ENCODE measurements around the gene SSH3. TPM values are rescaled to one million over a fixed set of nuclear protein-coding genes. Genes with fewer than 3 reads are reported as not detected.

SSH3 gene
- total and polyA plus RNA-seq, 4 donors: 4.8 to 10.4 (median 8.1) TPM

DNA sequence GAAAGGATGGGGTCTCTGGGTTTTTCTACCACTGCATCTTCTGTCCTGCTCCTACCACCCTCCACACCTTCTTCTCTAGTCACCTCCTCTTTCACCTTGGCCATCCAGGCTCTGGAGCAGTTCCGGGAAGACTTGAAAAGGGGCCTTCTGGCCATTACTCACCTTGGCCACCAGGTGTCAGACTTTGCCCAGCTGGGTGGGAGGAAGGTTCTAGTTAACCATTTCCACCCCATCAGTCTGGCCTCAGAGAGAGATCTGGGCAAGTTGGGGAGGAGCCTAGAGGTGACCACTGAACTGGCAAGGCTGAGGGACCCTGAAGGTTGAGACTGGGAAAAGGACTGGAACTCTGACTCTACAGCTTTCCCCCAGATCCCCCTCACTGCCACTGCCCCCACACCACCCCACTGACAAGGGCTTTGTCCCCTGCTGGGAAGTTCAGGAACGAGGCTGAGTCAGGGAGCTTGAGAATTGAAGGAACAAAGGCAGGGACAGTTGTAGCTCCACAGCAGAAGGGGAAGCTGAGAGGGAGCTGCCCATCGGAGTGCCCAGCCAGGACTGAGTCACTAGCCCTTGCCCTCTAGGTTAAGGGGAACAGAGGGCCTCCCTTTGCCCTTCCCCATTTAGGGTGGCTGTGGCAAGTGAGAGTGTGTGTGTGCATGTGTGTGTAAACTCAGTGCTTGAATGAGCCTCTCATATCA is 53.7 kb downstream of the SSH3 start:
- TF ChIP-seq EGR1 (IDR thresholded peaks at IDR 0.05; ENCODE audit: low read depth in 2 of 2): no peak
- TF ChIP-seq, protein P1, sequence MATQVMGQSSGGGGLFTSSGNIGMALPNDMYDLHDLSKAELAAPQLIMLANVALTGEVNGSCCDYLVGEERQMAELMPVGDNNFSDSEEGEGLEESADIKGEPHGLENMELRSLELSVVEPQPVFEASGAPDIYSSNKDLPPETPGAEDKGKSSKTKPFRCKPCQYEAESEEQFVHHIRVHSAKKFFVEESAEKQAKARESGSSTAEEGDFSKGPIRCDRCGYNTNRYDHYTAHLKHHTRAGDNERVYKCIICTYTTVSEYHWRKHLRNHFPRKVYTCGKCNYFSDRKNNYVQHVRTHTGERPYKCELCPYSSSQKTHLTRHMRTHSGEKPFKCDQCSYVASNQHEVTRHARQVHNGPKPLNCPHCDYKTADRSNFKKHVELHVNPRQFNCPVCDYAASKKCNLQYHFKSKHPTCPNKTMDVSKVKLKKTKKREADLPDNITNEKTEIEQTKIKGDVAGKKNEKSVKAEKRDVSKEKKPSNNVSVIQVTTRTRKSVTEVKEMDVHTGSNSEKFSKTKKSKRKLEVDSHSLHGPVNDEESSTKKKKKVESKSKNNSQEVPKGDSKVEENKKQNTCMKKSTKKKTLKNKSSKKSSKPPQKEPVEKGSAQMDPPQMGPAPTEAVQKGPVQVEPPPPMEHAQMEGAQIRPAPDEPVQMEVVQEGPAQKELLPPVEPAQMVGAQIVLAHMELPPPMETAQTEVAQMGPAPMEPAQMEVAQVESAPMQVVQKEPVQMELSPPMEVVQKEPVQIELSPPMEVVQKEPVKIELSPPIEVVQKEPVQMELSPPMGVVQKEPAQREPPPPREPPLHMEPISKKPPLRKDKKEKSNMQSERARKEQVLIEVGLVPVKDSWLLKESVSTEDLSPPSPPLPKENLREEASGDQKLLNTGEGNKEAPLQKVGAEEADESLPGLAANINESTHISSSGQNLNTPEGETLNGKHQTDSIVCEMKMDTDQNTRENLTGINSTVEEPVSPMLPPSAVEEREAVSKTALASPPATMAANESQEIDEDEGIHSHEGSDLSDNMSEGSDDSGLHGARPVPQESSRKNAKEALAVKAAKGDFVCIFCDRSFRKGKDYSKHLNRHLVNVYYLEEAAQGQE (IDR thresholded peaks at IDR 0.05): no peak
- TF ChIP-seq GABPA (IDR thresholded peaks at IDR 0.05 in 1 of 2, conservative IDR thresholded peaks at IDR 0.05 in 1 of 2): no peak
- peak; percentile 94 for TF ChIP-seq RAD21 (IDR thresholded peaks at IDR 0.05)
- TF ChIP-seq, protein P2, sequence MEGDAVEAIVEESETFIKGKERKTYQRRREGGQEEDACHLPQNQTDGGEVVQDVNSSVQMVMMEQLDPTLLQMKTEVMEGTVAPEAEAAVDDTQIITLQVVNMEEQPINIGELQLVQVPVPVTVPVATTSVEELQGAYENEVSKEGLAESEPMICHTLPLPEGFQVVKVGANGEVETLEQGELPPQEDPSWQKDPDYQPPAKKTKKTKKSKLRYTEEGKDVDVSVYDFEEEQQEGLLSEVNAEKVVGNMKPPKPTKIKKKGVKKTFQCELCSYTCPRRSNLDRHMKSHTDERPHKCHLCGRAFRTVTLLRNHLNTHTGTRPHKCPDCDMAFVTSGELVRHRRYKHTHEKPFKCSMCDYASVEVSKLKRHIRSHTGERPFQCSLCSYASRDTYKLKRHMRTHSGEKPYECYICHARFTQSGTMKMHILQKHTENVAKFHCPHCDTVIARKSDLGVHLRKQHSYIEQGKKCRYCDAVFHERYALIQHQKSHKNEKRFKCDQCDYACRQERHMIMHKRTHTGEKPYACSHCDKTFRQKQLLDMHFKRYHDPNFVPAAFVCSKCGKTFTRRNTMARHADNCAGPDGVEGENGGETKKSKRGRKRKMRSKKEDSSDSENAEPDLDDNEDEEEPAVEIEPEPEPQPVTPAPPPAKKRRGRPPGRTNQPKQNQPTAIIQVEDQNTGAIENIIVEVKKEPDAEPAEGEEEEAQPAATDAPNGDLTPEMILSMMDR (IDR thresholded peaks at IDR 0.05; ENCODE audit: low read depth, low read length, missing input control): peak; percentile 93
- TF ChIP-seq SP1 (IDR thresholded peaks at IDR 0.05): no peak
- TF ChIP-seq HNF4G (IDR thresholded peaks at IDR 0.05): no peak
- TF ChIP-seq HNF4A (conservative IDR thresholded peaks at IDR 0.05): peak in 1 of 2 donors; percentile 53
- no peak for TF ChIP-seq YY1 (IDR thresholded peaks at IDR 0.05)
- TF ChIP-seq TAF1 (conservative IDR thresholded peaks at IDR 0.05): no peak
- TF ChIP-seq RXRA (IDR thresholded peaks at IDR 0.05): no peak
- TF ChIP-seq JUND (IDR thresholded peaks at IDR 0.05): no peak
- TF ChIP-seq NR2F2 (IDR thresholded peaks at IDR 0.05): no peak
- Histone ChIP-seq H3K27ac (ENCODE audit: low read depth in 1 of 2, low read length in 2 of 2) (no peak overlapping the region), H3K36me3 (ENCODE audit: control insufficient read depth in 4 of 4, insufficient read depth in 3 of 4, low read depth in 1 of 4, low read length in 3 of 4) (no peaks in the 10 kb centered on the region), H3K9ac (ENCODE audit: low read depth in 1 of 2, low read length in 2 of 2) (no peak overlapping the region), H3K9me3 (ENCODE audit: control insufficient read depth in 4 of 4, low read length in 3 of 4) (no peaks in the 10 kb centered on the region), H3K27me3 (ENCODE audit: control insufficient read depth in 4 of 4, insufficient read depth in 4 of 4, low read length in 3 of 4) (no peaks in the 10 kb centered on the region), H3K4me3 (ENCODE audit: low read depth in 1 of 3, low read length in 3 of 3) (no peak overlapping the region), H3K4me1 (ENCODE audit: control insufficient read depth in 4 of 4, insufficient read depth in 4 of 4, low read length in 3 of 4) (peaks cover 15 to 35% (median 23%) of the 10 kb centered on the region in 4 donors)
- 37% methylated on average over 3 of the region's 3 CpGs for WGBS
- DNase-seq (ENCODE audit: low spot score): peak; percentile 71

DNA sequence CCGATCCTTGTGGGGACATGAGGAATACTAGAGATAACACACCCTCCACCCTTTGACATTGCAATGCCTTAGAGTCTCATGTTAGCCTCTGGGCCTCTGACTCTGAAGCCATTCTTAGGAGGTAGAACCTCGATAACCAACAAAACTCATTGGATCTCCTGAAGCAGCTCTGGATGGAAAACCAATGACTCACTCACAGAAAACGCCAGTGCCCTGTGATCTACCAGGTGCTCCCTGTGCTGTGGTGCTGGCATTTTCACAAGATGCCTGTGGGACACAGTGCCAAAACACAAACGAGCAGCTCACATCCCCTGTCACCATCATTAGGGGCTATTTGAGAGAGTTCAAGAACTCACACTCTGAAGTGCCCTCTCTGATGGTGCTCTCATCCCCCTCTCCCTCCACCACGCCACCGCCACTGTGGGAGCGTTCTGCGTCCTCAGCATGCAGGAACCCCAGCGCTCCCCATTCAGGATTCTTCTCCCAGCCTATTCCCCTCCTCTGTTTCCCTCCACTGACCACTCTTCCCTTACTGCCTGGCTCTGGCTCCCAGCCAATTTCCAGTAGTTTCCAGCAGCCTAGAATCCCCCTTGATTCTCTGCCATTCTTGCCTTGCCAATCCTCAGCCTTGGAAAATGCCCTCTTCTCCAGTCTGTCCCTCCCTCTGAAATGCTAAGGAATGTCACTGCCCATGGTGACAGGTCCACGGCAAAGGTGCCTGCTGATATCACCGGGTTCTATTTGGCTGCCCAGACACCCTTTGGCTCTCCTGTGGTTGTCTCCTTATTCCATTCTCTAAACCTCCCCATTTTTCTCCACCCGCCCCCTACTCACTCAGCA is 54.7 kb downstream of the SSH3 start:
- Histone ChIP-seq H3K4me3 (ENCODE audit: low read depth in 1 of 3, low read length in 3 of 3) (no peak overlapping the region), H3K27ac (ENCODE audit: low read depth in 1 of 2, low read length in 2 of 2) (no peak overlapping the region), H3K27me3 (ENCODE audit: control insufficient read depth in 4 of 4, insufficient read depth in 4 of 4, low read length in 3 of 4) (no peaks in the 10 kb centered on the region), H3K9me3 (ENCODE audit: control insufficient read depth in 4 of 4, low read length in 3 of 4) (no peaks in the 10 kb centered on the region), H3K36me3 (ENCODE audit: control insufficient read depth in 4 of 4, insufficient read depth in 3 of 4, low read depth in 1 of 4, low read length in 3 of 4) (no peaks in the 10 kb centered on the region), H3K9ac (ENCODE audit: low read depth in 1 of 2, low read length in 2 of 2) (no peak overlapping the region), H3K4me1 (ENCODE audit: control insufficient read depth in 4 of 4, insufficient read depth in 4 of 4, low read length in 3 of 4) (peaks cover 13 to 26% (median 21%) of the 10 kb centered on the region in 4 donors)
- no peak for DNase-seq (ENCODE audit: low spot score)
- TF ChIP-seq, protein P3, sequence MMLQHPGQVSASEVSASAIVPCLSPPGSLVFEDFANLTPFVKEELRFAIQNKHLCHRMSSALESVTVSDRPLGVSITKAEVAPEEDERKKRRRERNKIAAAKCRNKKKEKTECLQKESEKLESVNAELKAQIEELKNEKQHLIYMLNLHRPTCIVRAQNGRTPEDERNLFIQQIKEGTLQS (IDR thresholded peaks at IDR 0.05): no peak
- no peak for TF ChIP-seq RAD21 (IDR thresholded peaks at IDR 0.05)
- TF ChIP-seq SP1 (IDR thresholded peaks at IDR 0.05): no peak
- no peak for TF ChIP-seq RXRA (IDR thresholded peaks at IDR 0.05)
- no peak for TF ChIP-seq TAF1 (conservative IDR thresholded peaks at IDR 0.05)
- 85% methylated on average over 12 of the region's 12 CpGs for WGBS

Small RNA genes within 50 kb of the gene (small RNA-seq; reads per million reads assigned to genes)
- gene RN7SKP239: not detected

Other genes starting within 250 kb of the SSH3 start
- gene RHOD, start 246.7 kb upstream of the SSH3 start, total RNA-seq: 10 to 100 TPM in 1 of 2 donors, 1 to 10 TPM in 1; 7.8 to 27.0 TPM
- gene RHOD, start 246.7 kb upstream of the SSH3 start, polyA plus RNA-seq: 10 to 100 TPM; 39.4 to 50.7 TPM
- 10 to 100 TPM; 25.2 to 44.9 TPM for gene KDM2A, start 184.3 kb upstream of the SSH3 start, total RNA-seq
- gene KDM2A, start 184.3 kb upstream of the SSH3 start, polyA plus RNA-seq: 10 to 100 TPM in 1 of 2 donors, 1 to 10 TPM in 1; 8.3 to 19.6 TPM
- 10 to 100 TPM; 35.0 to 41.4 TPM for gene GRK2, start 37.1 kb upstream of the SSH3 start, total RNA-seq
- gene GRK2, start 37.1 kb upstream of the SSH3 start, polyA plus RNA-seq: 10 to 100 TPM; 13.4 to 28.4 TPM
- 10 to 100 TPM in 1 of 2 donors, 1 to 10 TPM in 1; 5.6 to 15.0 TPM for gene ANKRD13D, start 14.2 kb upstream of the SSH3 start, total RNA-seq
- gene ANKRD13D, start 14.2 kb upstream of the SSH3 start, polyA plus RNA-seq: 1 to 10 TPM; 5.5 to 6.1 TPM
- 10 to 100 TPM; 18.8 to 53.0 TPM for gene POLD4, start 50.0 kb downstream of the SSH3 start, total RNA-seq
- gene POLD4, start 50.0 kb downstream of the SSH3 start, polyA plus RNA-seq: 100 to 1,000 TPM; 119 to 246 TPM
- under 1 TPM; 0.17 to 0.23 TPM for gene CLCF1, start 70.1 kb downstream of the SSH3 start, total RNA-seq
- 1 to 10 TPM in 1 of 2 donors, under 1 TPM in 1; 0.14 to 1.8 TPM for gene CLCF1, start 70.1 kb downstream of the SSH3 start, polyA plus RNA-seq
- gene RAD9A, start 88.5 kb downstream of the SSH3 start, total RNA-seq: 1 to 10 TPM; 5.9 to 8.6 TPM
- gene RAD9A, start 88.5 kb downstream of the SSH3 start, polyA plus RNA-seq: 1 to 10 TPM; 4.5 to 5.4 TPM
- 10 to 100 TPM; 62.4 to 92.9 TPM for gene PPP1CA, start 98.3 kb downstream of the SSH3 start, total RNA-seq
- 10 to 100 TPM; 74.2 to 77.6 TPM for gene PPP1CA, start 98.3 kb downstream of the SSH3 start, polyA plus RNA-seq
- 1 to 10 TPM; 2.3 to 4.4 TPM for gene TBC1D10C, start 100.6 kb downstream of the SSH3 start, total RNA-seq
- gene TBC1D10C, start 100.6 kb downstream of the SSH3 start, polyA plus RNA-seq: 1 to 10 TPM; 1.1 to 1.6 TPM
- gene CARNS1, start 112.1 kb downstream of the SSH3 start, total RNA-seq: under 1 TPM; 0.05 to 0.08 TPM
- under 1 TPM; 0.12 to 0.19 TPM for gene CARNS1, start 112.1 kb downstream of the SSH3 start, polyA plus RNA-seq
- 10 to 100 TPM; 42.2 to 49.6 TPM for gene RPS6KB2, start 125.0 kb downstream of the SSH3 start, total RNA-seq
- gene RPS6KB2, start 125.0 kb downstream of the SSH3 start, polyA plus RNA-seq: 10 to 100 TPM; 31.5 to 33.2 TPM
- 1 to 10 TPM; 3.9 to 5.0 TPM for gene PTPRCAP, start 134.2 kb downstream of the SSH3 start, total RNA-seq
- 1 to 10 TPM; 2.9 to 6.2 TPM for gene PTPRCAP, start 134.2 kb downstream of the SSH3 start, polyA plus RNA-seq
- gene CORO1B, start 139.9 kb downstream of the SSH3 start, total RNA-seq: 10 to 100 TPM; 34.4 to 41.4 TPM
- 10 to 100 TPM; 14.1 to 38.4 TPM for gene CORO1B, start 139.9 kb downstream of the SSH3 start, polyA plus RNA-seq
- not detected for gene GPR152, start 149.2 kb downstream of the SSH3 start, total RNA-seq
- not detected for gene GPR152, start 149.2 kb downstream of the SSH3 start, polyA plus RNA-seq
- gene CABP4, start 151.8 kb downstream of the SSH3 start, total RNA-seq: 1 to 10 TPM; 2.1 to 2.9 TPM
- 1 to 10 TPM in 1 of 2 donors, under 1 TPM in 1; 0.85 to 1.2 TPM for gene CABP4, start 151.8 kb downstream of the SSH3 start, polyA plus RNA-seq
- 10 to 100 TPM; 10.2 to 50.8 TPM for gene TMEM134, start 165.7 kb downstream of the SSH3 start, total RNA-seq
- 10 to 100 TPM; 76.3 to 86.9 TPM for gene TMEM134, start 165.7 kb downstream of the SSH3 start, polyA plus RNA-seq
- 10 to 100 TPM; 17.6 to 21.5 TPM for gene AIP, start 179.5 kb downstream of the SSH3 start, total RNA-seq
- gene AIP, start 179.5 kb downstream of the SSH3 start, polyA plus RNA-seq: 10 to 100 TPM; 24.7 to 28.2 TPM
- gene PITPNM1, start 201.8 kb downstream of the SSH3 start, total RNA-seq: 1 to 10 TPM; 3.2 to 6.9 TPM
- 1 to 10 TPM; 1.3 to 9.3 TPM for gene PITPNM1, start 201.8 kb downstream of the SSH3 start, polyA plus RNA-seq
- gene CDK2AP2, start 204.6 kb downstream of the SSH3 start, total RNA-seq: 10 to 100 TPM; 14.1 to 32.5 TPM
- gene CDK2AP2, start 204.6 kb downstream of the SSH3 start, polyA plus RNA-seq: 100 to 1,000 TPM in 1 of 2 donors, 10 to 100 TPM in 1; 80.7 to 126 TPM
- not detected for gene CABP2, start 219.9 kb downstream of the SSH3 start, total RNA-seq
- gene CABP2, start 219.9 kb downstream of the SSH3 start, polyA plus RNA-seq: not detected

Data from liver (tissue), 10 donors.